Stimulated activated CD8-positive, alpha-beta memory T cell treated with anti-CD3 and anti-CD28 coated beads, Interleukin-12 subunit alpha, Interleukin-12 subunit beta, amount 100 ng/mL, for 24 hours (primary cell): ENCODE measurements around the gene ABCC8.

Experiments used
- DNase-seq: peaks from one replicate; pipeline ENCODE4 v3.0.0-alpha.2; 2020; ENCODE audit errors: extremely low read depth

Gene ABCC8

DNA sequence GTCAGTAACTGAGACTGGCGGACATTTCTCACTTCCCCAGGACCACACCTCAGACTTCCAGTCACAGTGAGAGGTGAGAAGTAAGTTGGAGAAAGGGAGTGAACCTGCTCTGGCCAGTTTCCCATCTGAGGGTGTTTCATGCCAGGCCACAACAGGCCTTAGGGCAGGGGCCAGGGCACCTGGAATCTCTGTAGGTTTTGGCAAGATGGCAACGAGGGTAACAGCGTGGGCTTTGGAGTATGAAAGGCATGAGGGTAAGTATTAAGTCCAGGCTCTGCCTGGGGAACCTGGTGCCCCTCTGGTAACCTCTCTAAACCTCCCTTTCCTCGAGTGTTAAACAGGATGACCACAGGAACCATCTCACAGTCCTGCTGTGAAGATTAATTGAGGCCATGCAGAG lies 28.5 kb upstream of the ABCC8 start:
- DNase-seq, result no peak

GRCh38 chr11:17504330-17505107 lies 27.9 kb upstream of the ABCC8 start:
- DNase-seq, result peak; percentile 40

DNA sequence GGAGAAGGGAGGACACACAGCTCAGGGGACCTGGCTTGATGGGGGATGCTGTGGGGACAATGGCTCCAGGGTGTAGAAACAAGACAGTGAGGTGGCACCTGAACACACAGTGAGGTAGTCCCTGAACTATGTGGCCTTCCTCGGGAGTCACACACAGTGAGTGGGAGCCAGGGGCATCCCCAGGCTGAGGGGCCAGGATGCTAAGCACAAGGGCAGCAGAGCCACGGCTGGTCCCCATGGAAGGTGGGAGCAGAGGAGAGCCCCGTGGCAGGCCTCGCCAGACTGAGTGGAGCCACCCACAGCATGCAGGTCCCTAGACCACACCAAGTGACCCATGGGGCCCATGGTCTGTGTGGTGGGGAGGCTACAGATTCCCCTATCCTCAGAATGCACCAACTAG lies 26.0 kb upstream of the ABCC8 start:
- DNase-seq, result no peak

DNA sequence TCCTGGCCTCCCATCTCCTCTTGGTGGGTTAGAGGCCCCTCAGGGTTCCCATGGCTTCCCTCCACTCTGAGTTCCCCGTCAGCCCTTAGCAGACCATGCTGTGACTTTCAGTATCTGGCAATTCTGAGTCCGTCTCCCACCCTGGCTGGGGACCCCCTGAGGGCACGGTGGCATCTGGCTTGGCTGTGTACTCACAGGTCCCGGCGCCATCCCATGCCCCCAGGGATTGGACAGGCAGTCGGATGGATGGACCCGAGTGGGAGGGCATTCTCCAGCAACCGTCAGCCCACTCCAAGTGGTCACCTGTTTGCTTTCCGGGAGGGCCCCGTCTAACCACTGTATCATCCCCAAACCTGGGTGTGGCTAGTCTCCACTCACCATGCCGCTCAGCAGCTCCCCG lies 24.0 kb upstream of the ABCC8 start:
- DNase-seq, result no peak

DNA sequence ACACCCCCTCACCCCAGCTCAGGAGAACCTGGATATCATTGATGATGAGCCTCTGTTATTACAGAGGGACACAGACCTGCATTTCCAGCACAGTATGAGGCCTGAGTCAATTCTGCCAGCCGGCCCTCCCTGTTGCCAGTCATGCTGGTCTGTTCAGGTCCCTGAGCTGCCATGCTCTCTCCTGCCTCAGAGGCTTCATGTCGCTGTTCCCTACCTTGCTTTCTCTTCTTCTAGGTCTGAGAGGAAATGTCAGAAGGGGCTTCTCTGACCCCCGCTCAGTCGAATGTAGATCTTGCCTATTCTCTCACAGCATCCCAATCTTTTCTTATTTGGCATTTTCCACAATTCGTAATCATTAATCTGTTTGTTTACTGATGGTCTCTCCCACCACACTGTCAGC lies 21.8 kb upstream of the ABCC8 start:
- DNase-seq, result no peak

- DNase-seq, result no peak
These were observed 21.4 kb upstream of the ABCC8 start for GRCh38 chr11:17498058-17498457.

GRCh38 chr11:17496406-17496805 lies 19.8 kb upstream of the ABCC8 start:
- DNase-seq, result no peak

- no peak for DNase-seq
These were observed 17.4 kb upstream of the ABCC8 start for GRCh38 chr11:17494019-17494418.

- DNase-seq, result no peak
These were observed 14.3 kb upstream of the ABCC8 start for GRCh38 chr11:17490938-17491337.

GRCh38 chr11:17490232-17490631 lies 13.6 kb upstream of the ABCC8 start:
- no peak for DNase-seq

- no peak for DNase-seq
These were observed 13.1 kb upstream of the ABCC8 start for GRCh38 chr11:17489751-17490150.

- DNase-seq, result no peak
These were observed 11.9 kb upstream of the ABCC8 start for GRCh38 chr11:17488563-17488962.

DNA sequence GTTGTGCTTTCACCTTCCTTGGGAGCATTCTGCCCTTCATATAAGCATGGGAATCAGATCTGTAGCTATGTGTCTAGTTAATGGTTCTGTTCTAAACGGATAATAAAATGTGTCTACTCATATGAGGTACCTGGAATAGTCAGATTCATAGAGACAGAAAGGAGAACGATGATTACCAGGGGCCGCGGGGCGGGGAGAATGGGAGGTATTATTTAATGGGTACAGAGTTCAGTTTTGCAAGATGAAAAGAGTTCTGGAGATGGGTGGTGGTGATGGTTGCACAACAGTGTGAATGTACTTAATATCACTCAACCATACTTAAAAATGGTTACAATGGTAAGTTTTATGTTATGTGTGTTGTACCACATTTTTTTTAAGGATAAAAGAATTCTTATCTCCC lies 10.0 kb upstream of the ABCC8 start:
- DNase-seq, result no peak

DNA sequence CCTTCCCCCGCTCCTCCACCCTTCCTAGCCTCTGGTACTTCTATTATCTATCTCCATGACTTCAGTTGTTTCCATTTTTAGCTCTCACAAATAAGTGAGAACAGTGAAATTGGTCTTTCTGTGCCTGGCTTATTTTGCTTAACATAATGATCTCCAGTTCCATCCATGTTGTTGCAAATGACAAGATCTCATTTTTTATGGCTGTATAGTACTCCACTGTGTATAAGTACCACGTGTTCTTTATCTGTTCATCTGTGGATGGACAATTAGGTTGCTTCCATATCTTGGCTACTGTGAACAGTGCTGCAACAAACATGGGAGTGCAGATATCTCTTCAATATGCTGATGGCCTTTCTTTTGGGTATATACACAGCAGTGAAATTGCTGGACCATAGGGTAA lies 6.9 kb upstream of the ABCC8 start:
- DNase-seq, result no peak

DNA sequence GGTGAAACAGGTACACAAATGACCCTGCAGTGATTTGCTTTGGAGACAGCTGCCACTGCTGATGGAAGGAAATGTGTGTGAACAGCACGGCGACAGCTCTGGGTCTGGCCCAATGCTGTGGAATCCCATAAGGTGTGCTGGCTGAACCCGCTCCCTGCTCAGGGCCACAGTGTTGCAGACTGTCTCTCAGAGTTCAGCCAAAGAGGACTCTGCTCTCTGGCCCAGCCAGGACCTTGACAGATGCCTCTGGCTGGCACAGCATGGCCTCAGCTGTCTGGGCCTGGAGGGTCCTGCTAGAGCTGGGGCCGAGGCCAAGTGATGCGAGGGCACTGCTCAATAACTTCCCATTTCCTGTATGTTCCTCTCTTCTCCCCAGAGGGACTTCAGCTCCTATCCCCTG lies 5.3 kb upstream of the ABCC8 start:
- DNase-seq, result no peak

GRCh38 chr11:17479284-17480214 lies 2.9 kb upstream of the ABCC8 start:
- DNase-seq, result no peak

DNA sequence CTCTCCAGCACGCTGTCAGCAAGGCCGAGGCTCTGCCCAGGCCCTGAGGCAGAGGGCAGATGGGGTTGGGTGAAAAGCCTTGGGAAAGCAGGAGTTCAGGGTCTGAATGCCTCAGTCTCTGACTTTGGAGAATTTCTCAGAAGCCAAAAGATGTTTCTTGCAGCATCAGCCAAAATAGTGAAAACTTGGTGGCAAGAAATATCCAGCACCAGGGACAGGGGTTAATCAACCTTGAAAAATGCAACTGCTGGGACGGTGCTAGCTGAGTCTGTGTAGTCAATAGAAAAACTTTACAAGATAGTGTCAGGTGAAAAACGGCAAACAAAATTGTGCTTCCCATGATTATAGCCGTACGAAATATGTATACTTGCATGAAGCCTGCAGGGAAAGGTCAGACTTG lies 1.4 kb upstream of the ABCC8 start:
- no peak for DNase-seq

- no peak for DNase-seq
These were observed 716 bp upstream of the ABCC8 start for GRCh38 chr11:17477361-17477760.

DNA sequence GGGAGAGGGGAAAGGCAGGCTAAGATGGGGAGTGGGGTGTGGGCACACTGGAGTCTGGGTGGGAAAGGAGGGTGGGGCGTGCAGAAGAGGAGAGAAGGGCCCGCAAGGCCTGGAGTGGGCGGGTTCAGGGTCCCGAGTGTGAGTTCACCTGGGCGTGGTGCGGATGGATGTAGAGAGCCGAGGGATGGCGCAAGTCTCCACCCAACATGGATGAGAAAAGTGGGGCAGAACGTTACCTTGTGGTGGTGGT lies 364 bp upstream of the ABCC8 start:
- no peak for DNase-seq

- DNase-seq, result no peak
These were observed 854 bp downstream of the ABCC8 start for GRCh38 chr11:17475666-17476316.

DNA sequence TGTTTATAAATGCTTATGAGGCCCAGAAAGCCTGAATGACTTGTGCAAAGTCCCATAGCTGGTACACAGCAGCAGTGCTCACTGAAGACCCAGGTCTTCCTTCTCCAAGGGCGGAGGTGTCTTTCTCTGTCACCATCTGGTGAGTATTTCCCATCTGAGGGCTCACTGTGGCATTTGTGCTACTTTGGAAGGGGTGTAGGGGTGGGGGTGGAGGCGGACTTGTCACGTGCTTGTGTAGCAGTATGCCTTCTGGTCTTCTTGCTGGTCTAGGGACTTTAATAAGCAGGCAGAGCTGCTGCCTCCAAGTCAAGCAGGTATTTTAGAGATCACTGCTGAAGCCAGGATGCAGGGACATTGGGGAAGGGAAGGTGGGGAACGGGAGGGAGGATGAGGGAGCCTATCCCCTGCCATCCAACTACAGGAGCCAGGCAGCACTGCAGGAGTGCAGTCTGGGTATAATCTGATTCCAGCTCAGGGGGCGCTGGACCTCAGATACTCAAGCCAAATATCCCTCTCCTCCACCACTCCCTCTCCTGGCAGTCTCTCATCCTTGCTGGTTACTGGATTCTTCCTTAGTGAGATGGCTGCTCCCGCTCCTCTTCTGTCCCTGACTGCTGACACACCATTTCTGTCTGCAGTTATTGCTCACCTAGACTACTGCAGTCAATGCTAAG lies 3.4 kb downstream of the ABCC8 start:
- DNase-seq, result no peak

GRCh38 chr11:17472467-17472866 lies 4.2 kb downstream of the ABCC8 start:
- no peak for DNase-seq
